GF-D8 (cell line): ENCODE results near the gene KRTAP26-1.

Experiments
- DNase-seq: peaks from one replicate; lab custom pipeline; 2025; lab: John Stamatoyannopoulos, UW

KRTAP26-1 gene

DNA sequence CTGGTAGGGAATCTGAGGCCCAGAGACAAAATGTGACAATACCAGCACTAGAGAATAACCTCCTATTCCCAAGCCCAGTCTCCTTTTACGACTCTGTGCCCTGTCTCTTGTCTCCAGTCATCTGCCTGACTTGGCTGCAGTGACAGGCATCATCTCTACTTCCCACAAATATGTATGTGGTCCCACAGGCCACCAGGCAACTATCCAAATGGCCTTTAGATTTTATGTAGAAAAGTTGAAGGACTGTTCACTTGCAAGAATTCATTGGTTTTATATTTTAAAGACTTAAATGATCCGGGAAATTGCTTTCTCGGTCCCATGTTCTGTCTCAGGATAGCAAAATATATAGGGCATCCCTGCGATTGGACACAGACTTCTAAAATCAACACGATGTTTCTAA is 49.0 kb downstream of the KRTAP26-1 start:
- no peak for DNase-seq

DNA sequence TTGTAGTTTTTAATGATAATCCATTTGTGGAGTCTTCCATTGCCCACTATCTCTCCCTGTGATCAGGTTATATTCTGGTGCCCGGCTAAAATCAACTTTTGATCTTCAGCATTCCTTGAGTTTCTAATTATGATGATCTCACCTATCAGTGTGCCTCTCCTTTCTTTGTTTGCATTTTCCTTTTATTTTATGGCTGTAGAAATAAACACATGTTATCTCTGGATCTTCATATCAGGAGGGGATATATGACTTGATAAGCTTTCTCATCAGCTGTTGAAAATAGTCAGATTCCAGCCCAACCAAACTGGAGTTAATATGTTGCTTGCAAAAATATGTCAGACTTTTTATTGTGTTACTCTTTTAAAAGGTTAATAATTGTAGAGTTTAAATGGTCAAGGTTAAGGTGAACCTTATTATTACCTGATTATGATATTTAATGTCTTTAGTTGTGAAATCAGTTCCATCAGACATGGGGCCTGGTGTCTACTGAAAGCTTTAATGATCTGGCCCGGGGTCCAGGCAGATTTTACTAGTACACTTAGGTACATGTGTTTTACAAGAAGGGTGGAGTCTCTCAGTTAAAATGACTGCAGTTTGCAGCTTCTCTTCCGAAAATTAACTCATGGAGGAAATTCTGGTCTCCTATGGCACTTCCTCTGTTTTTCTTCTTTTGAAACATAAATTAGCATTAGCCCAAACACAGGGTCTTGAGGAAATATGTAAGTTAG is 50.1 kb downstream of the KRTAP26-1 start:
- no peak for DNase-seq
